SK-N-SH treated with all-trans-retinoic acid at 6 μM for 48 hours (cell line): ENCODE data around the gene SEPHS2.
"Not testable (repeated sequence)": the region's sequence is repeated elsewhere in the genome, so short reads cannot be mapped to it uniquely, and the experiment has no call there.

Experiments
- ATAC-seq: fragments of 200-7000 bp; cut with Tn5 transposase; 3 replicates; pipeline ENCODE4 v1.9.1; 2020; ENCODE audit warnings: mild to moderate bottlenecking, moderate library complexity
- ARNTL ChIP-seq: fragments of 450-650 bp; formaldehyde crosslinking; IDR thresholded peaks from 2 replicates; pipeline ENCODE4 v1.5.0; 2020; ENCODE audit warnings: low read depth, mild to moderate bottlenecking, moderate library complexity, borderline replicate concordance
- BACH2 ChIP-seq: fragments of 250-450 bp; sonication (Bioruptor Pico); IDR thresholded peaks from 2 replicates; pipeline ENCODE4 v1.9.0; 2021; ENCODE audit warnings: mild to moderate bottlenecking, borderline replicate concordance
- CSDC2 ChIP-seq: fragments of 250-450 bp; sonication (Bioruptor Pico); IDR thresholded peaks from 2 replicates; pipeline ENCODE4 v1.5.0; 2020; ENCODE audit warnings: mild to moderate bottlenecking, moderate library complexity
- ESRRG ChIP-seq: fragments of 250-450 bp; sonication (Bioruptor Pico); IDR thresholded peaks from 2 replicates; pipeline ENCODE4 v1.6.1; 2021; ENCODE audit warnings: mild to moderate bottlenecking
- GLIS3 ChIP-seq: fragments of 250-450 bp; sonication (Bioruptor Pico); IDR thresholded peaks from 2 replicates; pipeline ENCODE4 v1.5.0; 2020; ENCODE audit warnings: mild to moderate bottlenecking, moderate library complexity
- ISL1 ChIP-seq: fragments of 250-450 bp; sonication (Bioruptor Pico); IDR thresholded peaks from 2 replicates; pipeline ENCODE4 v2.1.2; 2022; ENCODE audit warnings: mild to moderate bottlenecking, moderate library complexity
- OSR1 ChIP-seq: fragments of 250-450 bp; sonication (Bioruptor Pico); IDR thresholded peaks from 2 replicates; pipeline ENCODE4 v1.8.0; 2022; ENCODE audit warnings: moderate library complexity, mild to moderate bottlenecking, inconsistent platforms
- PPARA ChIP-seq: fragments of 250-450 bp; sonication (Bioruptor Pico); IDR thresholded peaks from 2 replicates; pipeline ENCODE4 v1.5.0; 2020; ENCODE audit warnings: mild to moderate bottlenecking, borderline replicate concordance
- RARB ChIP-seq: fragments of 250-450 bp; sonication (Bioruptor Pico); IDR thresholded peaks from 2 replicates; pipeline ENCODE4 v1.8.0; 2021; ENCODE audit warnings: mild to moderate bottlenecking, moderate library complexity
- SNAI2 ChIP-seq: fragments of 250-450 bp; sonication (Bioruptor Pico); IDR thresholded peaks from 2 replicates; pipeline ENCODE4 v1.5.0; 2020; ENCODE audit warnings: mild to moderate bottlenecking, moderate library complexity
- TCF4 ChIP-seq: fragments of 250-450 bp; sonication (Bioruptor Pico); IDR thresholded peaks from 2 replicates; pipeline ENCODE4 v1.8.0; 2021; ENCODE audit warnings: mild to moderate bottlenecking, moderate library complexity, borderline replicate concordance
- TOX ChIP-seq: fragments of 250-450 bp; sonication (Bioruptor Pico); IDR thresholded peaks from 2 replicates; pipeline ENCODE4 v1.8.0; 2021; ENCODE audit warnings: mild to moderate bottlenecking, moderate library complexity, borderline replicate concordance
- ZFP3 ChIP-seq: fragments of 250-450 bp; sonication (Bioruptor Pico); IDR thresholded peaks from 2 replicates; pipeline ENCODE4 v1.5.0; 2020; ENCODE audit warnings: mild to moderate bottlenecking, moderate library complexity
- ZFP30 ChIP-seq: fragments of 450-650 bp; formaldehyde crosslinking; IDR thresholded peaks from 2 replicates; pipeline ENCODE4 v1.5.0; 2022; ENCODE audit warnings: mild to moderate bottlenecking, moderate library complexity
- ZNF565 ChIP-seq: fragments of 450-650 bp; formaldehyde crosslinking; conservative IDR thresholded peaks from 2 replicates; pipeline ENCODE4 v1.5.0; 2020; ENCODE audit warnings: low read depth, mild to moderate bottlenecking, moderate library complexity
- ZNF70 ChIP-seq: fragments of 450-650 bp; formaldehyde crosslinking; IDR thresholded peaks from 2 replicates; pipeline ENCODE4 v1.5.0; 2020; ENCODE audit warnings: mild to moderate bottlenecking, moderate library complexity
- ZNF8 ChIP-seq: fragments of 450-650 bp; formaldehyde crosslinking; IDR thresholded peaks from 2 replicates; pipeline ENCODE4 v1.5.0; 2020; ENCODE audit warnings: mild to moderate bottlenecking, moderate library complexity
- TF ChIP-seq, protein P1 (sequence below): fragments of 250-450 bp; sonication (Bioruptor Pico); IDR thresholded peaks from 2 replicates; pipeline ENCODE4 v1.8.0; 2021; ENCODE audit warnings: low read depth, mild to moderate bottlenecking, moderate library complexity, borderline replicate concordance
- TF ChIP-seq, protein P2 (sequence below): fragments of 250-450 bp; sonication (Bioruptor Pico); IDR thresholded peaks from 2 replicates; pipeline ENCODE4 v1.5.1; 2021; ENCODE audit warnings: mild to moderate bottlenecking, moderate library complexity

The SEPHS2 gene

DNA sequence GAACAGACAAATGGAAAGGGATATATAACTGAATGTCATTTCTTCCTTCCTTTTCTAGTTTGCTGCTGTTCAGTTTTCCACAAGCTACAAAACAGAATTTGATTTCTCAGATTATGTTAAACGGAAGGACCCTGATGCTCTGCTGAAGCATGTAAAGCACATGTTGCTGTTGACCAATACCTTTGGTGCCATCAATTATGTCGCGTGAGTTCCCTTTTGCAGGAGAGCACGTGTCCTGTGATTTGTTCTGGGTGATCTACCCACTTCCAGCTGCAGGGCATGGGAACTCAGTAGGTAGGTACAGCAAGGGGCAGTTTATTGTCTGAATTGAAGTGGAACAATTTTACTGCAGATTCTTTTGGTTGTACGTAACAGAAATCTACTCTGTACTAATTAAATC is 35.7 kb upstream of the SEPHS2 start (continued):
- TF ChIP-seq PPARA = no peak
- TF ChIP-seq TOX = no peak

DNA sequence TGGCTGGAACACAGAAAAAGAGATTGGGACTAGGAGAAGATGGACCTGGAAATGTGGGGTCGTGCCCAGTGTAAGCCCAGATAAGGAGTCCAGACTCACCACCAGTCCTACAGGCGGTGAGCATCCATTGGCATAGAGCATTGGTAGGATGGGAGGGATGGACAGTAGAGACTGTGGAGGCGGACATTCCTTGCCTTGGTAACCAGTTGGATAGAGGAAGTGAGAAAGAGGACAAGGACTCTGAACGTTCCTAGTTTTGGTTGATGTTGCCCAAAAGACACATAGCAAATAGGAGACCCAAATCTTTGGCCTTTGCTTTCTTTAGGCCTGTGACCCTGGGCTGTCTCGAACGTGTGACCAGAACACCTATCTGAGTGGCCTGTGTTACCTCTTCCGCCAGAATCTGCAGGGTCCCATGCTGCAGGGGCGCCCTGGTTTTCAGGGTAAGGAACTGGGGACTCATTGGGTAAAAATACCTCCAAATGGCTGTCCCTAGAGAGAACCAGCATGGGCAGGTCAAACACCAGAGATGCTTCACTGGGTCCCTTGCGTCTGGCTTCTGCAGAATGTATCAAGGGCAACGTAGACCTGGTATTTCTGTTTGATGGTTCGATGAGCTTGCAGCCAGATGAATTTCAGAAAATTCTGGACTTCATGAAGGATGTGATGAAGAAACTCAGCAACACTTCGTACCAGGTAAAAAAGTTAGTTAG is 33.2 kb upstream of the SEPHS2 start:
- ATAC-seq = no peak
- TF ChIP-seq ARNTL (CRISPR knock-in tag) (no peak), ISL1 (CRISPR knock-in tag) (no peak), TOX (no peak), ESRRG (CRISPR knock-in tag) (no peak)
- TF ChIP-seq, protein P1, sequence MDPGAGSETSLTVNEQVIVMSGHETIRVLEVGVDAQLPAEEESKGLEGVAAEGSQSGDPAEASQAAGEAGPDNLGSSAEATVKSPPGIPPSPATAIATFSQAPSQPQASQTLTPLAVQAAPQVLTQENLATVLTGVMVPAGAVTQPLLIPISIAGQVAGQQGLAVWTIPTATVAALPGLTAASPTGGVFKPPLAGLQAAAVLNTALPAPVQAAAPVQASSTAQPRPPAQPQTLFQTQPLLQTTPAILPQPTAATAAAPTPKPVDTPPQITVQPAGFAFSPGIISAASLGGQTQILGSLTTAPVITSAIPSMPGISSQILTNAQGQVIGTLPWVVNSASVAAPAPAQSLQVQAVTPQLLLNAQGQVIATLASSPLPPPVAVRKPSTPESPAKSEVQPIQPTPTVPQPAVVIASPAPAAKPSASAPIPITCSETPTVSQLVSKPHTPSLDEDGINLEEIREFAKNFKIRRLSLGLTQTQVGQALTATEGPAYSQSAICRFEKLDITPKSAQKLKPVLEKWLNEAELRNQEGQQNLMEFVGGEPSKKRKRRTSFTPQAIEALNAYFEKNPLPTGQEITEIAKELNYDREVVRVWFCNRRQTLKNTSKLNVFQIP (CRISPR knock-in tag) = no peak

DNA sequence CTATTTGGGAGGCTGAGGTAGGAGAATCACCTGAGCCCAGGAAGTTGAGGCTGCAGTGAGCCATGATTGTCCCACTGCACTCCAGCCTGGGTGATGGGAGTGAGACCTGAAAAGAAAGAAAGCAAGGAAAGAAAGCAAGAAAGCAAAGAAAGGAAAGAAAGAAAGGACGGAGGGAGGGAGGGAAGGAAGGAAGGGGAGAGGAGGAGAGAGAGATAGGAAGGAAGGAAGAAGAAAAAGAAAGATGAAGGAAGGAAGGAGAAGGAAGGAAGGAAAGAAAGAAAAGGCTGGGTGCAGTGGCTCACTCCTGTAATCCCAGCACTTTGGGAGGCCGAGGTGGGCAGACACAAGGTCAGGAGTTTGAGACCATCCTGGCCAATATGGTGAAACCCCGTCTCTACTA is 32.1 kb upstream of the SEPHS2 start:
- not testable (repeated sequence) for ATAC-seq

DNA sequence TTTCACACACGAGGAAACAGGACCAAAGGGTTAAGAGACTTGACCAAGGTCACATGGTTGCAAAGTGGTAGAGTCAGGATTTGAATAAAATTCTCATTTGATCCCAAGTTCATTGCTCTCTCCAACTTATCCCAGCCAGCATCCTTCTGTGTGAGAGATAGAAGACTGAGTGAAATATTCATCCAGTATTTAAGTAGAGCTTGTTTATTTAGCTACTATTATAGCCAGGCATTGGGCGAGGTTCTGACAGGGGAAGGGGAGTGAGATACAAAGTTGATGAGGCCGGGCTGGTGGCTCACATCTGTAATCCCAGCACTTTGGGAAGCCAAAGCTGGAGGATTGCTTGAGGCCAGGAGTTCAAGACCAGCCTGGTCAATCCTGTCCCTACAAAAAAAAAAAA is 31.3 kb upstream of the SEPHS2 start:
- no peak for ATAC-seq
- TF ChIP-seq ESRRG (CRISPR knock-in tag) (no peak), ZFP30 (CRISPR knock-in tag) (no peak), ZNF70 (CRISPR knock-in tag) (no peak), ARNTL (CRISPR knock-in tag) (no peak), ZFP3 (no peak), TOX (no peak)
- TF ChIP-seq, protein P1 (CRISPR knock-in tag) = no peak

DNA sequence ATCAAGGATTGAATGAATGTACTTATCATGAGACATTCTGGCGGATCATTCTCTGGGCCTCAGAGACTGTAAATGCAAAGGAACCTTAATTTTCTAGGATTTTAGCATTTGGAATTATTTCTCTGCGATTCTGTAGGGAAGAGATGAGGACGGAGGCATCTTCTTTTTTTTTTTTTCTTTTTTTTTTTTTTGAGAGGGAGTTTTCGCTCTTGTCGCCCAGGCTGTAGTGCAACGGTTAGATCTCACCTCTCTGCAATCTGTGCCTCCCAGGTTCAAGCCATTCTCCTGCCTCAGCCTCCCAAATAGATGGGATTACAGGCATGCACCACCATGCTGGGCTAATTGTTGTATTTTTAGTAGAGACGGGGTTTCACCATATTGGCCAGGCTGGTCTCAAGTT is 29.0 kb upstream of the SEPHS2 start:
- TF ChIP-seq GLIS3 (CRISPR knock-in tag) = no peak
- no peak for TF ChIP-seq ZNF70 (CRISPR knock-in tag)
- no peak for TF ChIP-seq RARB (CRISPR knock-in tag)
- TF ChIP-seq, protein P2, sequence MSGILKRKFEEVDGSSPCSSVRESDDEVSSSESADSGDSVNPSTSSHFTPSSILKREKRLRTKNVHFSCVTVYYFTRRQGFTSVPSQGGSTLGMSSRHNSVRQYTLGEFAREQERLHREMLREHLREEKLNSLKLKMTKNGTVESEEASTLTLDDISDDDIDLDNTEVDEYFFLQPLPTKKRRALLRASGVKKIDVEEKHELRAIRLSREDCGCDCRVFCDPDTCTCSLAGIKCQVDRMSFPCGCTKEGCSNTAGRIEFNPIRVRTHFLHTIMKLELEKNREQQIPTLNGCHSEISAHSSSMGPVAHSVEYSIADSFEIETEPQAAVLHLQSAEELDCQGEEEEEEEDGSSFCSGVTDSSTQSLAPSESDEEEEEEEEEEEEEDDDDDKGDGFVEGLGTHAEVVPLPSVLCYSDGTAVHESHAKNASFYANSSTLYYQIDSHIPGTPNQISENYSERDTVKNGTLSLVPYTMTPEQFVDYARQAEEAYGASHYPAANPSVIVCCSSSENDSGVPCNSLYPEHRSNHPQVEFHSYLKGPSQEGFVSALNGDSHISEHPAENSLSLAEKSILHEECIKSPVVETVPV (CRISPR knock-in tag) = no peak
- TF ChIP-seq, all 23 proteins: peak for 0
- ATAC-seq = no peak

DNA sequence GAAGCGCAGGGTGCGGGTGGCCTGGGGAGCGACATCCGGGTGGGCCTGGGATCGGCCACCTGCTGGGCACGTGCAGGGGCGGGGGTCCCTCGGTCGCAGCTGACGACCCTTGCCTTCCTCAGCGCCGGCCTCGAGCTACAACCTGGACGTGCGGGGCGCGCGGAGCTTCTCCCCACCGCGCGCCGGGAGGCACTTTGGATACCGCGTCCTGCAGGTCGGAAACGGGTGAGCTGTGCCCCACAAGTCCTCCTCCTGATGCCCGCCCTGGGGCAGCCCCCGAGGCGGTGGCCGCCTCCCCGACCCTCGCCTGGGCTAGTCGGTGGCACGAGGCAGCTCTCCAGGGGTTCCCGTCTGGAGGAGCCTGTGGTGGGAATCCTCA is 28.4 kb upstream of the SEPHS2 start:
- TF ChIP-seq BACH2 (CRISPR knock-in tag) (no peak), SNAI2 (CRISPR knock-in tag) (no peak), ESRRG (CRISPR knock-in tag) (no peak)
- ATAC-seq = no peak

DNA sequence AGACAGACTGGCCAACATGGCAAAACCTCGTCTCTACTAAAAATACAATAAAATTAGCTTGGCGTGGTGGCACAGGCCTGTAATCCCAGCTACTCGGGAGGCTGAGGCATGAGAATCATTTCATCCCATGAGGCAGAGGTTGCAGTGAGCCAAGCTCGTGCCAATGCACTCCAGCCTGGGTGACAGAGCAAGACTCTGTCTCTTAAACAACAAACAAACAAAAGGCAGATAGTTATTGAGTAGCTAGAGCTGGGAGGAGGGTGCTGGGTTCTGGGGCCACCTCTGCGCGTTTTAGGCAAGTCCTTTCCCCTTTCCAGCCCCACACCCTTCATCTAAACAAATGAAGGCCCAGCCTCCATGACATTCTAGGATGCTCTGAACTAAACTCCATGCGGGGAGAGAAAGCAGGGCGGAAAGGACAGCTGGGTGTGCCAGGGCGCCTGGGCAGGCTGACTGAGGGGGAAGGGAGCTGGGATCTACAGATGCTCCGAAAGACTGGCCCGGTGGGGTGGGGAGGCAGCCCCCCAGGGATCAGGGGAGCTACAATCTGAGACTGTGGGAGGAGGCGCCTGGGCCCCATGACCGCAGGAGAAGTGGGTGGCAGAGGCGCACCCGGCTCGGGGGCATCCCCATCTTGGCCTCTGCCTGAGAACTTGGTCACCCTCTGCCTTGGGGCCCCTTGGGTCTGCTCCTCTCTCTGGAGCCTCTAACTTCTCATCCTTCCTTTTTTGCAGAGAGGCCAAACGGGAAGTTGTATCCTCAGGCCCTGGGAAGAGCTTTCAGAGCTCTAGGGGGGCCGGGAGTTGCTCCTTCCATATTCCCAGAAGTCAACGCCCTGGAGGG is 27.8 kb upstream of the SEPHS2 start:
- no peak for TF ChIP-seq CSDC2
- no peak for TF ChIP-seq PPARA
- ATAC-seq = no peak

DNA sequence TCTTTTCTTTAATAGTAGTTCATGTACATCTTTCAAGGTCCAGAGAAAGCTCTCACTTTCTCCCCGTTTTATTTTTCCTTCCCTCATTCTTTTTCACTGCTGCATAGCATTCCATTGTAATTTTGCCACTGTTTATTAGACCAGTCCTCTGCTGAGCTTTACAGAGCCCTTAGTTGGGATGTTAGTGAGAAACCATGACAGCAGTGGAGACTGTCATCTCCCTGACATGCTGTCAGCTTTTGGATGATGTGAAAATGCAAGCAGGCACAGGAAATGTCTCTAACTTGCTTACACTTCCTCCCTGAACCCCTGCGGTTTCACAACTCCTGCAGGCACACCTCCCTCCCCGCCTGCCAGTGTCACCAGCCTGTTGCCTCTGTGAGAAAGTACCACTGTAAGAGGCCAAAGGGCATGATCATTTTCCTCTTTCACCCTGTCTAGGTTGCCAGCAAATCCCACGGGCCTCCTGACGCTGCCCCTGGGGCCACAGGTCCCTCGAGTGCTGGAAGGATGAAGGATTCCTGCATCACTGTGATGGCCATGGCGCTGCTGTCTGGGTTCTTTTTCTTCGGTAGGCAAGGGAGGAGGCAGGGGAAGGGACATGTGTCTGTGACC is 26.8 kb upstream of the SEPHS2 start, which contains the start of gene ITGAL:
ITGAL (plus strand) TSS at position 415 of the 615 bp plus-strand sequence; CDS start at position 511, 96 bp downstream.
- ATAC-seq = no peak
- no peak for TF ChIP-seq SNAI2 (CRISPR knock-in tag)
- TF ChIP-seq PPARA = no peak
- TF ChIP-seq RARB (CRISPR knock-in tag) = no peak
- TF ChIP-seq, protein P2 (CRISPR knock-in tag) = no peak
- TF ChIP-seq TCF4 (CRISPR knock-in tag) = no peak
- TF ChIP-seq, protein P1 (CRISPR knock-in tag) = no peak
- no peak for TF ChIP-seq ISL1 (CRISPR knock-in tag)
- no peak for TF ChIP-seq CSDC2
- TF ChIP-seq ARNTL (CRISPR knock-in tag) = no peak
- no peak for TF ChIP-seq ZNF8
- no peak for TF ChIP-seq ZNF565 (CRISPR knock-in tag)
- TF ChIP-seq OSR1 (CRISPR knock-in tag) = no peak
- no peak for TF ChIP-seq ESRRG (CRISPR knock-in tag)
- no peak for TF ChIP-seq ZFP3
